OCI-LY1 (cell line): Measurements from ENCODE around the gene ZNF613.

Experiments
- CTCF ChIP-seq: fragments of 200-600 bp; sonication (generic), shearing (Covaris generic); IDR thresholded peaks from 2 replicates; pipeline ENCODE4 v1.5.1; 2017; ENCODE audit warnings: mild to moderate bottlenecking, antibody characterized with exemption, low read length, moderate library complexity, mixed read lengths
- EZH2 ChIP-seq: fragments of 200-600 bp; sonication (generic), shearing (Covaris generic); IDR thresholded peaks from 2 replicates; pipeline ENCODE4 v1.8.0; 2017; ENCODE audit warnings: borderline replicate concordance, mixed run types, mild to moderate bottlenecking, antibody characterized with exemption, low read length, moderate library complexity, mixed read lengths

GRCh38 chr19:51915324-51915867, 11.9 kb upstream of the ZNF613 start:
- TF ChIP-seq CTCF, result no peak
- no peak for TF ChIP-seq EZH2
